Endothelial cell of umbilical vein (primary cell): ENCODE data around the gene DIP2B. TPM values are rescaled to one million over a fixed set of nuclear protein-coding genes. Genes with fewer than 3 reads are reported as not detected.

Experiments
- BruUV-seq: library from RNA; stranded (reverse); fragments of 400-500 nt; replicated peaks from 2 replicates; lab custom pipeline; 2021; lab: Mats Ljungman, UMichigan
- CTCF ChIA-PET: fragments of 300-600, 350-600 bp; sonication (Branson Sonifier 250); formaldehyde crosslinking; loops from one replicate; lab custom pipeline; 2021; ENCODE audit warnings: antibody characterized with exemption, inconsistent platforms; lab: Charles Lee
- POLR2A ChIA-PET: fragments of 300-600, 350-600 bp; sonication (Branson Sonifier 250); formaldehyde crosslinking; loops from one replicate; lab custom pipeline; 2021; ENCODE audit warnings: antibody characterized with exemption, inconsistent platforms; lab: Charles Lee
- DNase-seq: peaks from one replicate; pipeline ENCODE4 v3.0.0-alpha.2; 2011; ENCODE audit warnings: low read depth, low spot score
- FAIRE-seq: peaks from 2 replicates; lab custom pipeline; 2011; peaks lifted over from hg19 to GRCh38; lab: Jason Lieb, UNC
- H2AFZ ChIP-seq: 2 replicates; pipeline ENCODE4 v1.6.0; 2012; ENCODE audit warnings: low read depth, low read length, control low read depth, inconsistent platforms
- H3K27ac ChIP-seq: 2 replicates; pipeline ENCODE4 v1.5.1; 2011; ENCODE audit warnings: low read depth, mild to moderate bottlenecking, control low read depth, low read length, moderate library complexity; ENCODE audit not compliant: insufficient read depth
- H3K27me3 ChIP-seq, 2 experiments: 2 replicates each; pipeline versions ENCODE4 v1.6.0 to v1.6.1; 2011; ENCODE audit warnings: low read length in 2 of 2, mixed read lengths in 1 of 2; ENCODE audit not compliant: control insufficient read depth in 2 of 2, insufficient read depth in 2 of 2
- H3K36me3 ChIP-seq, 2 experiments: 2 replicates in 1 of 2; 3 replicates in 1 of 2; pipeline ENCODE4 v1.5.1; 2011; ENCODE audit warnings: low read length in 2 of 2, mild to moderate bottlenecking in 1 of 2, moderate library complexity in 1 of 2; ENCODE audit not compliant: control insufficient read depth in 2 of 2, insufficient read depth in 2 of 2; ENCODE audit errors: extremely low read depth in 1 of 2
- H3K4me1 ChIP-seq: 3 replicates; pipeline ENCODE4 v1.5.1; 2011; ENCODE audit warnings: mild to moderate bottlenecking, low read length; ENCODE audit not compliant: control insufficient read depth, insufficient read depth; ENCODE audit errors: extremely low read depth
- H3K4me2 ChIP-seq: 2 replicates; pipeline ENCODE4 v1.6.1; 2011; ENCODE audit warnings: low read length, control low read depth, mixed read lengths; ENCODE audit not compliant: insufficient read depth
- H3K4me3 ChIP-seq, 3 experiments: fragments of 200-600 bp in 1 of 3; sonication (generic), shearing (Covaris generic) in 1 of 3; replicated peaks in 1 of 3; 2 replicates each; pipeline ENCODE4 v1.5.1; 2011 to 2016; ENCODE audit warnings: control low read depth in 3 of 3, low read length in 3 of 3, mild to moderate bottlenecking in 2 of 3, inconsistent platforms in 1 of 3, low read depth in 1 of 3, moderate library complexity in 1 of 3; ENCODE audit not compliant: insufficient read depth in 1 of 3
- H3K79me2 ChIP-seq: 2 replicates; pipeline ENCODE4 v1.6.0; 2012; ENCODE audit warnings: low read length, inconsistent platforms; ENCODE audit not compliant: control insufficient read depth, insufficient read depth
- H3K9ac ChIP-seq: replicated peaks from 2 replicates; pipeline ENCODE3; 2011; ENCODE audit warnings: low read length, control low read depth; ENCODE audit not compliant: insufficient read depth; ENCODE audit errors: extremely low read depth
- H3K9me1 ChIP-seq: replicated peaks from 3 replicates; pipeline ENCODE4 v1.6.0; 2011; ENCODE audit warnings: mild to moderate bottlenecking, low read length; ENCODE audit not compliant: control insufficient read depth, insufficient read depth; ENCODE audit errors: extremely low read depth
- H3K9me3 ChIP-seq: replicated peaks from 2 replicates; pipeline ENCODE4 v1.5.1; 2012; ENCODE audit warnings: low read length, inconsistent platforms; ENCODE audit not compliant: control insufficient read depth, insufficient read depth
- H4K20me1 ChIP-seq: replicated peaks from 2 replicates; pipeline ENCODE3; 2011; ENCODE audit warnings: mild to moderate bottlenecking, low read length; ENCODE audit not compliant: control insufficient read depth, insufficient read depth; ENCODE audit errors: extremely low read depth
- CTCF ChIP-seq, 2 donors: IDR thresholded peaks; 1 replicate in 1 of 2; 2 replicates in 1 of 2; pipeline ENCODE4 v1.5.1; 2011; ENCODE audit warnings: low read length in 2 of 2, mild to moderate bottlenecking in 2 of 2, moderate library complexity in 2 of 2, control low read depth in 1 of 2, inconsistent platforms in 1 of 2, low read depth in 1 of 2; ENCODE audit not compliant: insufficient read depth in 1 of 2; ENCODE audit errors: extremely low read depth in 1 of 2
- EZH2 ChIP-seq: IDR thresholded peaks from 2 replicates; pipeline ENCODE4 v1.6.1; 2012; ENCODE audit warnings: borderline replicate concordance, low read depth, mild to moderate bottlenecking, moderate library complexity, low read length, inconsistent platforms; ENCODE audit not compliant: severe bottlenecking
- FOS ChIP-seq: IDR thresholded peaks from 2 replicates; pipeline ENCODE4 v1.6.1; 2011; ENCODE audit warnings: mild to moderate bottlenecking, low read length, moderate library complexity, borderline replicate concordance; ENCODE audit not compliant: insufficient read depth
- JUN ChIP-seq: IDR thresholded peaks from 2 replicates; pipeline ENCODE4 v1.6.1; 2011; ENCODE audit warnings: borderline replicate concordance, low read depth; ENCODE audit not compliant: insufficient read length, insufficient read depth
- MYC ChIP-seq: IDR thresholded peaks from one replicate; pipeline ENCODE4 v1.6.1; 2011; ENCODE audit warnings: mild to moderate bottlenecking, low read depth, low read length
- POLR2AphosphoS5 ChIP-seq: IDR thresholded peaks from 2 replicates; pipeline ENCODE4 v1.6.1; 2012; ENCODE audit warnings: low read depth, mild to moderate bottlenecking, control low read depth, low read length, moderate library complexity; ENCODE audit not compliant: insufficient read depth
- dilution Hi-C: fragments of 300-500 bp; cut with MboI; formaldehyde crosslinking; loops from one replicate; pipeline ENCODE4 v1.15.0; 2019; ENCODE audit warnings: low sequenced_read_pairs; ENCODE audit not compliant: extremely low pct_ligation_motif_present
- intact Hi-C: fragments of 100-400 bp; cut with micrococcal nuclease; formaldehyde crosslinking; loops from one replicate; pipeline ENCODE4 v1.10.0; 2022
- polyA plus RNA-seq, 4 experiments: library from polyadenylated mRNA; depleted of rRNA in 3 of 4; stranded (reverse) in 3 of 4; unstranded in 1 of 4; fragments of >200 nt; gene quantifications; 2 replicates each; pipeline versions ENCODE4 v1.2.1 to v1.2.3, GENCODE V29; 2011 to 2012; ENCODE audit warnings: missing spikeins in 1 of 4
- total RNA-seq: library from RNA; stranded (reverse); gene quantifications from 2 replicates; pipeline ENCODE4 v1.2.3, GENCODE V29; 2021
- TF ChIP-seq, protein P1 (sequence below): IDR thresholded peaks from 2 replicates; pipeline ENCODE4 v1.6.1; 2011; ENCODE audit not compliant: insufficient read depth, insufficient read length

DIP2B gene
- total and polyA plus RNA-seq, 2 donors (not counting 3 experiments of a cell fraction or from before 2014, with no cell fraction given) = 14.5 to 28.0 TPM

DNA sequence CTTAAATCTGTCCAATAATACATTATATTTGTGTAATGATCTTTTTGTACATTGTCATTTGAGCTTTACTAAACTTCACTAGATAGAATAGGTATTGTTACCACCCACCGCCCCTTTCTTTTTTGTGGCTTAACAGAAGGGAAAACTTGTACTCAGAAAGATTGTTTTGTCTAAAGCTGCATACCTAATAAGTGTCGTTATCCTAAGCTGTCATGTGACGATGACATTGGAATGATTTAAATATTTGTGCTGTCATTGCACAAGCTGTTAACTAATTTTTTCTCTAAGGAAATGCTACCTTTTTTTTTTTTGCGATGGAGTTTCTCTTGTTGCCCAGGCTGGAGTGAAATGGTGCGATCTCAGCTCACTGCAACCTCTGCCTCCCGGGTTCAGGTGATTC, 3.6 kb downstream of the DIP2B start:
- dilution Hi-C loops = no loop called here
- FAIRE-seq (no peak), DNase-seq (no peak)
- CTCF ChIA-PET = interaction anchor here (0.7 to 8.9 kb wide), 5 partner anchors 12 to 133 kb away, joined by 3 to 261 read pairs (median 4); no protein-coding TSS in a partner anchor
- no peaks in the 10 kb centered on the region for H3K27me3 ChIP-seq
- no peaks in the 10 kb centered on the region for H3K9me3 ChIP-seq
- no peak overlapping the region for H3K4me2 ChIP-seq
- no peak overlapping the region for H3K9ac ChIP-seq
- POLR2A ChIA-PET = no interaction called here
- no peak overlapping the region for H2AFZ ChIP-seq
- intact Hi-C loops = loop anchor here (5.0 kb wide), 1 partner anchor 89 kb away; no protein-coding TSS in a partner anchor
- H3K79me2 ChIP-seq = peaks cover 64% of the 10 kb centered on the region
- no peaks in the 10 kb centered on the region for H3K9me1 ChIP-seq
- no peaks in the 10 kb centered on the region for H3K36me3 ChIP-seq
- H4K20me1 ChIP-seq = peaks cover 7% of the 10 kb centered on the region
- H3K4me3 ChIP-seq = no peak overlapping the region
- no TSS peak for BruUV-seq
- TF ChIP-seq CTCF (IDR thresholded peaks at IDR 0.05; ENCODE audit: extremely low read depth in 1 of 2, insufficient read depth in 1 of 2, low read depth in 1 of 2, low read length in 2 of 2) (no peak), JUN (no peak), FOS (no peak), EZH2 (no peak), MYC (no peak), POLR2AphosphoS5 (no peak)
- TF ChIP-seq, protein P1, sequence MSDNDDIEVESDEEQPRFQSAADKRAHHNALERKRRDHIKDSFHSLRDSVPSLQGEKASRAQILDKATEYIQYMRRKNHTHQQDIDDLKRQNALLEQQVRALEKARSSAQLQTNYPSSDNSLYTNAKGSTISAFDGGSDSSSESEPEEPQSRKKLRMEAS = no peak
- peaks cover 11% of the 10 kb centered on the region for H3K4me1 ChIP-seq
- H3K27ac ChIP-seq = no peak overlapping the region
